HG03354 (cell line): ENCODE data around the gene RBMS3.

Experiments used
- ATAC-seq: cut with Tn5 transposase; IDR thresholded peaks from one replicate; pipeline ENCODE4 v1.9.1; 2021; ENCODE audit warnings: mild to moderate bottlenecking; ENCODE audit not compliant: unreplicated experiment, poor library complexity, severe bottlenecking

The RBMS3 gene

GRCh38 chr3:29887451-29887850 lies 606.6 kb downstream of the RBMS3 start:
- ATAC-seq: no peak

GRCh38 chr3:29889215-29889614 lies 608.3 kb downstream of the RBMS3 start:
- no peak for ATAC-seq

GRCh38 chr3:29890801-29891200 lies 609.9 kb downstream of the RBMS3 start:
- ATAC-seq: no peak

GRCh38 chr3:29892976-29893554 lies 612.2 kb downstream of the RBMS3 start:
- no peak for ATAC-seq

GRCh38 chr3:29896856-29897255 lies 616.0 kb downstream of the RBMS3 start:
- no peak for ATAC-seq

- no peak for ATAC-seq
Observed at GRCh38 chr3:29898171-29898965, 617.5 kb downstream of the RBMS3 start.

- no peak for ATAC-seq
Observed at GRCh38 chr3:29899021-29899420, 618.1 kb downstream of the RBMS3 start.

- ATAC-seq: no peak
Observed at GRCh38 chr3:29901097-29901496, 620.2 kb downstream of the RBMS3 start.

- ATAC-seq: no peak
Observed at GRCh38 chr3:29903600-29903999, 622.7 kb downstream of the RBMS3 start.

GRCh38 chr3:29906906-29907305 lies 626.0 kb downstream of the RBMS3 start:
- ATAC-seq: no peak

GRCh38 chr3:29912600-29913288 lies 631.9 kb downstream of the RBMS3 start:
- ATAC-seq: no peak

- no peak for ATAC-seq
Observed at GRCh38 chr3:29914861-29915524, 634.1 kb downstream of the RBMS3 start.

GRCh38 chr3:29919571-29919970 lies 638.7 kb downstream of the RBMS3 start:
- ATAC-seq: no peak

- ATAC-seq: no peak
Observed at GRCh38 chr3:29922992-29923746, 642.3 kb downstream of the RBMS3 start.

- ATAC-seq: no peak
Observed at GRCh38 chr3:29924783-29925561, 644.1 kb downstream of the RBMS3 start.

- no peak for ATAC-seq
Observed at GRCh38 chr3:29926378-29926777, 645.5 kb downstream of the RBMS3 start.

GRCh38 chr3:29932696-29933325 lies 651.9 kb downstream of the RBMS3 start:
- ATAC-seq: no peak

- no peak for ATAC-seq
Observed at GRCh38 chr3:29933802-29934490, 653.1 kb downstream of the RBMS3 start.
